Measurements from ENCODE around the gene VSTM2B.

The VSTM2B gene

DNA sequence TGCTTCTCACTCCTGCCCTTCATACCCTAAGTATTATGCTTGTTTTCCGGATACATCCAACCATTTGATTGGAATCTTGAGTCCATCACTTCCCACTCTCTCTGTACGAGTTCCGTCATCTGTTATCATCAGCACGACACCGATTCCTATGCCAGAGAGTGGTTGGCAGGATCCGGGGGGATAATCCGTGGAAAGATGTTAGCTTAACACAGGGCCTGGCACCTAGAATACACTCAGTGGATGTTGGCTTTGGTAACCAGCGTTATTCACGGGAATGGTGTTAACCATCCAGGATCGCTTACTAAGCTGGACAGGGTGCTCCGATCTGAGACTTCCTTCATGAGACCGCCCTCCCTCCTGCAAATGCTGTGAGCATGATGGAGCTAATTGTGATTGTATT lies 12.4 kb downstream of the VSTM2B start:
- Histone ChIP-seq H2AFZ (ENCODE audit: low read depth, low read length) (no peak overlapping the region), H3K79me2 (ENCODE audit: low read length) (no peaks in the 10 kb centered on the region), H3K27me3 (ENCODE audit: low read depth, low read length) (peaks cover 4% of the 10 kb centered on the region; the same call in 1 of the 2 replicates), H3K36me3 (replicated peaks; ENCODE audit: low read depth, low read length) (no peaks in the 10 kb centered on the region), H3K4me1 (ENCODE audit: low read length) (no peaks in the 10 kb centered on the region), H3K27ac (ENCODE audit: low read length) (no peak overlapping the region), H4K20me1 (ENCODE audit: insufficient read depth, low read length) (no peaks in the 10 kb centered on the region), H3K9ac (ENCODE audit: low read length) (no peak overlapping the region), H3K4me2 (ENCODE audit: low read length) (no peak overlapping the region), H3K9me3 (ENCODE audit: insufficient read depth, low read length) (no peaks in the 10 kb centered on the region), H3K4me3 (ENCODE audit: low read length) (no peak overlapping the region)
- TF ChIP-seq EZH2phosphoT487 (IDR thresholded peaks at IDR 0.05; ENCODE audit: low read depth), result no peak
- TF ChIP-seq, protein P1, sequence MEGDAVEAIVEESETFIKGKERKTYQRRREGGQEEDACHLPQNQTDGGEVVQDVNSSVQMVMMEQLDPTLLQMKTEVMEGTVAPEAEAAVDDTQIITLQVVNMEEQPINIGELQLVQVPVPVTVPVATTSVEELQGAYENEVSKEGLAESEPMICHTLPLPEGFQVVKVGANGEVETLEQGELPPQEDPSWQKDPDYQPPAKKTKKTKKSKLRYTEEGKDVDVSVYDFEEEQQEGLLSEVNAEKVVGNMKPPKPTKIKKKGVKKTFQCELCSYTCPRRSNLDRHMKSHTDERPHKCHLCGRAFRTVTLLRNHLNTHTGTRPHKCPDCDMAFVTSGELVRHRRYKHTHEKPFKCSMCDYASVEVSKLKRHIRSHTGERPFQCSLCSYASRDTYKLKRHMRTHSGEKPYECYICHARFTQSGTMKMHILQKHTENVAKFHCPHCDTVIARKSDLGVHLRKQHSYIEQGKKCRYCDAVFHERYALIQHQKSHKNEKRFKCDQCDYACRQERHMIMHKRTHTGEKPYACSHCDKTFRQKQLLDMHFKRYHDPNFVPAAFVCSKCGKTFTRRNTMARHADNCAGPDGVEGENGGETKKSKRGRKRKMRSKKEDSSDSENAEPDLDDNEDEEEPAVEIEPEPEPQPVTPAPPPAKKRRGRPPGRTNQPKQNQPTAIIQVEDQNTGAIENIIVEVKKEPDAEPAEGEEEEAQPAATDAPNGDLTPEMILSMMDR (IDR thresholded peaks at IDR 0.05; ENCODE audit: low read depth, low read length), result no peak

DNA sequence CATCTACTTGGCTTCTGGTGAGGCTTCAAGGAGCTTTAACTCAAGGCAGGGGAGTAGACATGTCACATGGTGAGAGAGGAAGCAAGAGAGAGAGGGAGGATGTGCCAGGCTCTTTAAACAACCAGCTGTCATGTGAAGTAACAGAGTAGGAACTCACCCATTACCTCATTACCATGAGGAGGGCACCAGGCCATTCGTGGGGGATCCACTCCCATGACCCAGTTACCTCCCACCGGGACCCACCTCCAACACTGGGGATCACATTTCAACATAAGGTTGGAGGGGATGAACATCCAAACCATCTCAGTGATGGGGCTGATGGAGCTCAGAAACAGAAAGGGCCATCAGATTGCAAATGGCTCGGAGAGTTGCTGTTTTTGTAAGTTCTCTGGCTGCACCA lies 12.9 kb downstream of the VSTM2B start:
- TF ChIP-seq, protein P1 (IDR thresholded peaks at IDR 0.05; ENCODE audit: low read depth, low read length), result no peak
- no peak for TF ChIP-seq EZH2phosphoT487 (IDR thresholded peaks at IDR 0.05; ENCODE audit: low read depth)
- Histone ChIP-seq H4K20me1 (ENCODE audit: insufficient read depth, low read length) (no peaks in the 10 kb centered on the region), H3K27me3 (ENCODE audit: low read depth, low read length) (peaks cover 4% of the 10 kb centered on the region; the same call in 1 of the 2 replicates), H2AFZ (ENCODE audit: low read depth, low read length) (no peak overlapping the region), H3K4me1 (ENCODE audit: low read length) (no peaks in the 10 kb centered on the region), H3K9me3 (ENCODE audit: insufficient read depth, low read length) (no peaks in the 10 kb centered on the region), H3K79me2 (ENCODE audit: low read length) (no peaks in the 10 kb centered on the region), H3K4me3 (ENCODE audit: low read length) (no peak overlapping the region), H3K36me3 (replicated peaks; ENCODE audit: low read depth, low read length) (no peaks in the 10 kb centered on the region), H3K27ac (ENCODE audit: low read length) (no peak overlapping the region), H3K4me2 (ENCODE audit: low read length) (no peak overlapping the region), H3K9ac (ENCODE audit: low read length) (no peak overlapping the region)

DNA sequence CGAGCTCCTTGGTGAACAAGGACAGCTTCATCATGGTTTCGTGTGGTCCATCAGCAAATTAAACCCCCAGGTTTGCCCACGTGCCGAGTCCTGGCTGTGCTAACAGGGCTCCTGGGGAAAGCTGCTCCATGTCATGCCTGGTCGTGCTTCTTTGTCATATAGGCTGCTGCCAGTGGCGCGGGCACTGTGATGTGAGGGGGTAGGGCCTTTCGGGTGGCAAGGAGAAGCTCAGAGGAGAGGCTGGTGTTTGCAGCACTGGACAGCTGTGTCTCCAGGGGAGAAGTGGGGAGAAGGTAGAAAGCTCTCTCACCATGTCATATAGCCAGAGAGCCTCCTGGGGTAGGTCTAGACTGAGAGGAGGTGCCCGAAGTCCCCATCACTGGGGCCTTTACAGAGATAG lies 13.3 kb downstream of the VSTM2B start:
- H2AFZ ChIP-seq (ENCODE audit: low read depth, low read length), result no peak overlapping the region

DNA sequence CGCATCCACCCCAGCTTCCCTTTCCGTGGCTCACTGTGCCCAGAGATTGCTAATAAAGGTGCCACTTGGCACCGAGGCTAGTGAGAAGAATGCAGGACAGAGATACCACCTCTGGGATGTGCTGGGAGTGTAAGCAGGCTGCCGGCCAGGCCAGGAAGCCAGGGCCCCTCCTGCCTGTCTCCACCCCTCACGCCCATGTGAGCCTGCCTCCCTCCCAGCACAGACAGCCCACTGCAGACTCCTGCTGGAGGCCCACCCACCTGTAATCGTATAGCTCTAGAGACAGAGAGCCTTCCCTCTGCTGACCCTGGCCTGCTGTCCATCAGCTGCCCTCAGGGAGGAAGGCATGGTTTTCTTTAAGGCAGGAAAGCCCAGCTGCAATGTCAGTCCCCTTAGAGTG lies 13.9 kb downstream of the VSTM2B start:
- Histone ChIP-seq H3K9ac (ENCODE audit: low read length) (no peak overlapping the region), H3K9me3 (ENCODE audit: insufficient read depth, low read length) (no peaks in the 10 kb centered on the region), H3K79me2 (ENCODE audit: low read length) (no peaks in the 10 kb centered on the region), H3K4me2 (ENCODE audit: low read length) (no peak overlapping the region), H4K20me1 (ENCODE audit: insufficient read depth, low read length) (no peaks in the 10 kb centered on the region), H3K36me3 (replicated peaks; ENCODE audit: low read depth, low read length) (no peaks in the 10 kb centered on the region), H3K4me1 (ENCODE audit: low read length) (no peaks in the 10 kb centered on the region), H2AFZ (ENCODE audit: low read depth, low read length) (no peak overlapping the region), H3K27ac (ENCODE audit: low read length) (no peak overlapping the region), H3K27me3 (ENCODE audit: low read depth, low read length) (peaks cover 4% of the 10 kb centered on the region; the same call in 1 of the 2 replicates), H3K4me3 (ENCODE audit: low read length) (no peak overlapping the region)
- TF ChIP-seq, protein P1 (IDR thresholded peaks at IDR 0.05; ENCODE audit: low read depth, low read length), result no peak
- no peak for TF ChIP-seq EZH2phosphoT487 (IDR thresholded peaks at IDR 0.05; ENCODE audit: low read depth)

More for the DNA sequence above, 13.3 kb downstream of the VSTM2B start:
- Histone ChIP-seq H3K4me2 (ENCODE audit: low read length) (no peak overlapping the region), H3K27ac (ENCODE audit: low read length) (no peak overlapping the region), H3K36me3 (replicated peaks; ENCODE audit: low read depth, low read length) (no peaks in the 10 kb centered on the region), H3K9me3 (ENCODE audit: insufficient read depth, low read length) (no peaks in the 10 kb centered on the region), H3K4me3 (ENCODE audit: low read length) (no peak overlapping the region), H3K9ac (ENCODE audit: low read length) (no peak overlapping the region), H3K27me3 (ENCODE audit: low read depth, low read length) (peaks cover 4% of the 10 kb centered on the region; the same call in 1 of the 2 replicates), H3K79me2 (ENCODE audit: low read length) (no peaks in the 10 kb centered on the region), H4K20me1 (ENCODE audit: insufficient read depth, low read length) (no peaks in the 10 kb centered on the region), H3K4me1 (ENCODE audit: low read length) (no peaks in the 10 kb centered on the region)
- TF ChIP-seq, protein P1 (IDR thresholded peaks at IDR 0.05; ENCODE audit: low read depth, low read length), result no peak
- no peak for TF ChIP-seq EZH2phosphoT487 (IDR thresholded peaks at IDR 0.05; ENCODE audit: low read depth)
